A549 (cell line): Measurements from ENCODE around the gene EPB41L2. TPM values are rescaled to one million over a fixed set of nuclear protein-coding genes. Genes with fewer than 3 reads are reported as not detected.
A peak's percentile ranks its signal among the peaks of the same experiment; 100 is the strongest.

Source experiments
- ATAC-seq, 2 experiments: fragments of 200-7000 bp in 1 of 2; fragments of >200 bp in 1 of 2; cut with Nextera tagmentation in 1 of 2; cut with Tn5 transposase in 1 of 2; 3 replicates each; pipeline versions ENCODE4 v1.8.0 to v1.9.1; 2018 to 2020; ENCODE audit warnings: mild to moderate bottlenecking in 1 of 2, moderate library complexity in 1 of 2
- CTCF ChIA-PET: fragments of 300-600 bp; sonication (Branson Sonifier 250); formaldehyde crosslinking; extraction: SDS; loops from one replicate; lab custom pipeline; 2021; ENCODE audit warnings: antibody characterized with exemption, inconsistent platforms; lab: Yijun Ruan, JAX
- POLR2A ChIA-PET: fragments of 350-600 bp; formaldehyde crosslinking; extraction: SDS; loops from one replicate; lab custom pipeline; 2021; ENCODE audit warnings: antibody characterized with exemption, inconsistent platforms; lab: Yijun Ruan, JAX
- DNase-seq, 2 experiments: peaks; one replicate each; pipeline versions ENCODE4 v3.0.0 to v3.0.0-alpha.2; 2011 to 2016; ENCODE audit warnings: low read depth in 1 of 2, low spot score in 1 of 2
- FAIRE-seq: peaks from 2 replicates; lab custom pipeline; 2011; peaks lifted over from hg19 to GRCh38; lab: Jason Lieb, UNC
- H3K27ac ChIP-seq, 2 experiments: fragments of >200 bp; sonication (Bioruptor Twin); formaldehyde crosslinking; 3 replicates each; pipeline ENCODE4 v1.5.1; 2016 to 2017
- H3K4me1 ChIP-seq: fragments of >200 bp; sonication (Bioruptor Twin); formaldehyde crosslinking; 3 replicates; pipeline ENCODE4 v1.6.1; 2016
- H3K4me2 ChIP-seq: fragments of >200 bp; sonication (Bioruptor Twin); formaldehyde crosslinking; 3 replicates; pipeline ENCODE4 v1.6.1; 2016
- H3K4me3 ChIP-seq: fragments of >200 bp; sonication (Bioruptor Twin); formaldehyde crosslinking; 3 replicates; pipeline ENCODE4 v1.5.1; 2016
- H3K9me3 ChIP-seq: fragments of >200 bp; sonication (Bioruptor Twin); formaldehyde crosslinking; 3 replicates; pipeline ENCODE4 v1.6.1; 2016
- CBX2 ChIP-seq: fragments of 200-600 bp; sonication (generic); IDR thresholded peaks from 2 replicates; pipeline ENCODE4 v1.6.1; 2016; ENCODE audit warnings: low read depth, mild to moderate bottlenecking, borderline replicate concordance
- CHD2 ChIP-seq: fragments of 150-350 bp; IDR thresholded peaks from 2 replicates; pipeline ENCODE4 v1.6.1; 2014; ENCODE audit warnings: low read length; ENCODE audit not compliant: partially characterized antibody
- HES2 ChIP-seq: fragments of >200 bp; sonication (Bioruptor Twin); formaldehyde crosslinking; IDR thresholded peaks from 2 replicates; pipeline ENCODE4 v1.6.1; 2016
- HMGXB4 ChIP-seq: fragments of 250-450 bp; sonication (Bioruptor Pico); IDR thresholded peaks from 2 replicates; pipeline ENCODE4 v1.5.0; 2021; ENCODE audit warnings: mild to moderate bottlenecking, moderate library complexity, borderline replicate concordance
- HOXA7 ChIP-seq: fragments of 250-450 bp; sonication (Bioruptor Pico); IDR thresholded peaks from 2 replicates; pipeline ENCODE4 v1.5.0; 2020; ENCODE audit warnings: mild to moderate bottlenecking, moderate library complexity
- HOXB5 ChIP-seq: fragments of 250-450 bp; sonication (Bioruptor Pico); IDR thresholded peaks from 2 replicates; pipeline ENCODE4 v1.5.0; 2020; ENCODE audit warnings: mild to moderate bottlenecking, moderate library complexity
- JUNB ChIP-seq: fragments of >200 bp; sonication (Bioruptor Twin); formaldehyde crosslinking; IDR thresholded peaks from 2 replicates; pipeline ENCODE4 v1.6.1; 2016
- KDM5A ChIP-seq: fragments of 200-600 bp; sonication (generic); IDR thresholded peaks from 2 replicates; pipeline ENCODE4 v1.6.1; 2016; ENCODE audit warnings: antibody characterized with exemption, mild to moderate bottlenecking
- MYC ChIP-seq: IDR thresholded peaks from 2 replicates; pipeline ENCODE4 v1.6.1; 2012; ENCODE audit warnings: mild to moderate bottlenecking, inconsistent platforms, low read length, improper control_type of control experiment, borderline replicate concordance
- NR3C1 ChIP-seq: fragments of >200 bp; sonication (Bioruptor Twin); formaldehyde crosslinking; IDR thresholded peaks from 3 replicates; pipeline ENCODE4 v1.6.1; 2017
- PHF8 ChIP-seq: fragments of 200-600 bp; sonication (generic); IDR thresholded peaks from 2 replicates; pipeline ENCODE4 v1.6.1; 2016; ENCODE audit warnings: low read depth, mild to moderate bottlenecking, antibody characterized with exemption, moderate library complexity, borderline replicate concordance
- POLR2A ChIP-seq: IDR thresholded peaks from 2 replicates; pipeline ENCODE4 v1.6.1; 2012; ENCODE audit warnings: mild to moderate bottlenecking, low read length
- RNF2 ChIP-seq: fragments of 200-600 bp; sonication (generic); IDR thresholded peaks from 2 replicates; pipeline ENCODE4 v1.6.1; 2016; ENCODE audit warnings: low read depth, mild to moderate bottlenecking, antibody characterized with exemption, moderate library complexity, borderline replicate concordance
- SREBF2 ChIP-seq: fragments of 450-650 bp; IDR thresholded peaks from 2 replicates; pipeline ENCODE4 v1.6.1; 2014; ENCODE audit warnings: mild to moderate bottlenecking, moderate library complexity
- ZNF302 ChIP-seq: fragments of 250-450 bp; sonication (Bioruptor Pico); IDR thresholded peaks from 2 replicates; pipeline ENCODE4 v1.9.0; 2021; ENCODE audit warnings: inconsistent platforms, mild to moderate bottlenecking, moderate library complexity
- WGBS: methylation state at CpG from one replicate; pipeline ENCODE4 v1.1.6; 2017; ENCODE audit errors: missing lambda C conversion rate; 5-methylcytosine and 5-hydroxymethylcytosine counted together
- polyA plus RNA-seq, 4 experiments: library from polyadenylated mRNA; depleted of rRNA in 3 of 4; stranded (reverse); fragments of >200 nt; fragmentation: RNase III in 1 of 4; extraction: RNeasy Plus Mini Kit Qiagen cat#74134 plus additional on column Dnase treatment in 1 of 4; gene quantifications; 2 replicates in 3 of 4; 3 replicates in 1 of 4; pipeline ENCODE4 v1.2.3, GENCODE V29; 2011 to 2017
- TF ChIP-seq, protein P1 (sequence below): fragments of 250-450 bp; sonication (Bioruptor Pico); IDR thresholded peaks from 2 replicates; pipeline ENCODE4 v1.5.0; 2020; ENCODE audit warnings: low read depth, mild to moderate bottlenecking, moderate library complexity
- TF ChIP-seq, protein P2 (sequence below): fragments of 450-650 bp; IDR thresholded peaks from 2 replicates; pipeline ENCODE4 v1.6.1; 2014; ENCODE audit warnings: antibody characterized with exemption

The EPB41L2 gene
- polyA plus RNA-seq, 2 of the 4 experiments (the other 2 are of a cell fraction), result 42.9 to 50.3 TPM

DNA sequence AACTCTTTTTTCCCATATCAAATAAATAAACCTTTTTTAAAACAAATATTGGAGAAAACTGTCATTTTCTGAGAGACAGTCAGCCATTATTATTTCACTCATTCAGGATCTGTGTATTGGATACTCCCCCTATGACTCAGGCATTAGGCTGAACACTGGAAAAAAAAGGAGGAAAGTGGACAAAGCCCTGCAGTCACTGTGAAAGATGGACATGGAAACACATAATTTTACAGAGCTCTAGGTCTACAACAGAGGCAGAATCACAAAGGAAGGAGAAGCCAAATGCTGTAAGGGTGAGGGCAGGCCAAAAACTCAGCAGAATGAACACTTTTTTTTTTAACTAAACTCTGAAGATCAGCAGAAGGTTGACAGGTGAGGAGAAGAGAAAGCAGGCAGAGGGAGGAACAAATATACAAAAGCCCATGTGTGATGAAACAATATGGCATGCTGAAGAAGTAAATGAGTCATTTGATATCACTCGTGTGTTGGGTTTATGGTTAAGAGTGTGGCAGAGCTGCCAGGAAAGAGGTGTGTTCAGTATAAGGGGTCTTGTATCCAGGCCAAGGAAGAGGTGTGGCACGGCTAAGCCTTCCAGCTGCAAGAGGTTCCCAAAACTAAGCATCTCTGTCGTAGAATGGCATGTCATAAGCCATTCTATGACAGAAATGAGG, 39.1 kb downstream of the EPB41L2 start:
- POLR2A ChIA-PET, result no interaction called here
- Histone ChIP-seq H3K27ac (peak overlapping the region; percentile 37 to 63; a peak in 4 of 6 replicates), H3K4me1 (peaks cover 10% of the 10 kb centered on the region; the same call in 2 of the 3 replicates), H3K9me3 (no peaks in the 10 kb centered on the region), H3K4me2 (peak overlapping the region; percentile 54), H3K4me3 (no peak overlapping the region)
- peak; percentile 54 to 65; a peak in 5 of 6 replicates for ATAC-seq
- WGBS, result 55% methylated on average over 3 of the region's 3 CpGs
- TF ChIP-seq, protein P1, sequence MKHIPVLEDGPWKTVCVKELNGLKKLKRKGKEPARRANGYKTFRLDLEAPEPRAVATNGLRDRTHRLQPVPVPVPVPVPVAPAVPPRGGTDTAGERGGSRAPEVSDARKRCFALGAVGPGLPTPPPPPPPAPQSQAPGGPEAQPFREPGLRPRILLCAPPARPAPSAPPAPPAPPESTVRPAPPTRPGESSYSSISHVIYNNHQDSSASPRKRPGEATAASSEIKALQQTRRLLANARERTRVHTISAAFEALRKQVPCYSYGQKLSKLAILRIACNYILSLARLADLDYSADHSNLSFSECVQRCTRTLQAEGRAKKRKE (CRISPR knock-in tag), result no peak
- no peak for TF ChIP-seq POLR2A
- no peak for TF ChIP-seq RNF2
- no peak for TF ChIP-seq ZNF302
- TF ChIP-seq HOXB5 (CRISPR knock-in tag), result no peak
- TF ChIP-seq HES2, result no peak
- TF ChIP-seq, protein P2, sequence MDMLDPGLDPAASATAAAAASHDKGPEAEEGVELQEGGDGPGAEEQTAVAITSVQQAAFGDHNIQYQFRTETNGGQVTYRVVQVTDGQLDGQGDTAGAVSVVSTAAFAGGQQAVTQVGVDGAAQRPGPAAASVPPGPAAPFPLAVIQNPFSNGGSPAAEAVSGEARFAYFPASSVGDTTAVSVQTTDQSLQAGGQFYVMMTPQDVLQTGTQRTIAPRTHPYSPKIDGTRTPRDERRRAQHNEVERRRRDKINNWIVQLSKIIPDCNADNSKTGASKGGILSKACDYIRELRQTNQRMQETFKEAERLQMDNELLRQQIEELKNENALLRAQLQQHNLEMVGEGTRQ, result no peak
- TF ChIP-seq NR3C1, result no peak
- no peak for TF ChIP-seq HMGXB4
- no peak for TF ChIP-seq KDM5A
- no peak for TF ChIP-seq CHD2
- no peak for TF ChIP-seq CBX2
- TF ChIP-seq MYC, result no peak
- TF ChIP-seq, all 56 proteins: peak for 0
- CTCF ChIA-PET, result interaction anchor here (1.0 kb wide), 1 partner anchor 139 kb away, joined by 5 read pairs; no protein-coding TSS in a partner anchor
- DNase-seq (peak in 1 of 2 experiments; percentile 21), FAIRE-seq (no peak)

DNA sequence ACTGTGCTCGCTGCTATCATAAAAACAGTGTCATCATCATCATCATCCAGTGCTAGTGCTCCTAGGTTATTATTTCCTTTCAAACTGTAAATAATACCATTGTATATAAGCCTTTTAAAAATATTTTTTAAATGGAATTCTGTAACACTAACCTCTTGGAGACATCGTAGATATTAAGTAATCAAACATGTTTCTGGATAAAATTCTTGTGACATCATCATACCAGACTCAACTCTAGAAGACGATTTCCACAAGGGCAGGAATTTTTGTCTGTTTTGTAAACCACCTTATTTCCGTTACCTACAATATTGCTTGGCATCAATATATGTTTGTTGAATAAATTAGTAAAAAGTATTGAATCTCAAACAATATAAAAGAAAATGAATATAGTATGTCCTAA, 40.4 kb downstream of the EPB41L2 start:
- Histone ChIP-seq H3K4me1 (peaks cover 6% of the 10 kb centered on the region; the same call in 2 of the 3 replicates), H3K4me3 (no peak overlapping the region), H3K9me3 (no peaks in the 10 kb centered on the region), H3K27ac (no peak overlapping the region), H3K4me2 (no peak overlapping the region)
- CTCF ChIA-PET, result no interaction called here
- DNase-seq, result no peak
- 67% methylated on average over 4 of the region's 4 CpGs for WGBS
- POLR2A ChIA-PET, result no interaction called here
- no peak for FAIRE-seq
- TF ChIP-seq, protein P1 (CRISPR knock-in tag), result no peak
- ATAC-seq, result no peak

DNA sequence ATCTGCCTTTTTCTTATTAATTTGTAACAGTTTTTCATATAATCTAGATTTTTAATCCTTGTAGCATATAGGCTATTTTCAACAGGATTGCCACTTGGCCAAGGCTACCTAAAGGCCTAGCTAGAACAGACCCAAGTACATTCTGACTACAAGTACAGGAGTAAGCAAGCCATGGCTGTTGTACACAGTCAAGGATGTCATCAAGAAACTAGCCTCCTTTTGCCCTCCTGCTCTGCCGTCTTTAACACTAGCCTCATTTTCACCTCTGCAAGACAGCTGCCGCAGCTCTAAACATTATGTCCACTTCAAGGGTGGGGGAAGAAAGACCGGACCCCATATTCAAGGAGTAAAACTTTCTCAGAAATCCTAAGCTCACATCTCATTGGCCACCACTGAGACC, 45.1 kb downstream of the EPB41L2 start:
- Histone ChIP-seq H3K4me3 (no peak overlapping the region), H3K4me2 (no peak overlapping the region), H3K27ac (no peak overlapping the region), H3K9me3 (no peaks in the 10 kb centered on the region), H3K4me1 (peaks cover 44% of the 10 kb centered on the region)
- ChIA-PET CTCF (no interaction called here), POLR2A (no interaction called here)
- 81% methylated on average over 3 of the region's 3 CpGs for WGBS
- TF ChIP-seq SREBF2, result no peak
- TF ChIP-seq HOXA7 (CRISPR knock-in tag), result no peak
- TF ChIP-seq PHF8, result no peak
- TF ChIP-seq JUNB, result no peak
- ATAC-seq (0 out of 6 replicates have a peak, but pooled peaks of 1 of the 2 experiments have one; percentile 28), DNase-seq (no peak), FAIRE-seq (no peak)
